GM19043 (cell line): ENCODE data around the gene DNAJB8.

Source experiments
- ATAC-seq: cut with Tn5 transposase; IDR thresholded peaks from one replicate; pipeline ENCODE4 v1.9.1; 2021; ENCODE audit warnings: low read depth; ENCODE audit not compliant: unreplicated experiment

Gene DNAJB8

GRCh38 chr3:128484404-128485281 lies 18.0 kb upstream of the DNAJB8 start:
- ATAC-seq: no peak

- no peak for ATAC-seq
Measured at GRCh38 chr3:128483657-128484403, 17.1 kb upstream of the DNAJB8 start.

- ATAC-seq: no peak
Measured at GRCh38 chr3:128482666-128483656, 16.3 kb upstream of the DNAJB8 start.

- no peak for ATAC-seq
Measured at GRCh38 chr3:128482175-128482574, 15.5 kb upstream of the DNAJB8 start.

- no peak for ATAC-seq
Measured at GRCh38 chr3:128481438-128481942, 14.8 kb upstream of the DNAJB8 start.

GRCh38 chr3:128480717-128481437 lies 14.2 kb upstream of the DNAJB8 start:
- no peak for ATAC-seq

GRCh38 chr3:128480278-128480677 lies 13.6 kb upstream of the DNAJB8 start:
- ATAC-seq: no peak

GRCh38 chr3:128479558-128480086 lies 12.9 kb upstream of the DNAJB8 start:
- no peak for ATAC-seq

- no peak for ATAC-seq
Measured at GRCh38 chr3:128478576-128479506, 12.2 kb upstream of the DNAJB8 start.

GRCh38 chr3:128476659-128477058 lies 10.0 kb upstream of the DNAJB8 start:
- ATAC-seq: no peak

GRCh38 chr3:128475355-128475754 lies 8.7 kb upstream of the DNAJB8 start:
- ATAC-seq: no peak

- no peak for ATAC-seq
Measured at GRCh38 chr3:128473737-128474136, 7.0 kb upstream of the DNAJB8 start.

GRCh38 chr3:128473180-128473519 lies 6.5 kb upstream of the DNAJB8 start:
- no peak for ATAC-seq

GRCh38 chr3:128472449-128473179 lies 5.9 kb upstream of the DNAJB8 start:
- ATAC-seq: no peak

GRCh38 chr3:128471720-128472119 lies 5.0 kb upstream of the DNAJB8 start:
- ATAC-seq: no peak

GRCh38 chr3:128471110-128471509 lies 4.4 kb upstream of the DNAJB8 start:
- no peak for ATAC-seq

- ATAC-seq: no peak
Measured at GRCh38 chr3:128470134-128470899, 3.6 kb upstream of the DNAJB8 start.
